Measurements from ENCODE around the gene AOAH.

Gene AOAH

DNA sequence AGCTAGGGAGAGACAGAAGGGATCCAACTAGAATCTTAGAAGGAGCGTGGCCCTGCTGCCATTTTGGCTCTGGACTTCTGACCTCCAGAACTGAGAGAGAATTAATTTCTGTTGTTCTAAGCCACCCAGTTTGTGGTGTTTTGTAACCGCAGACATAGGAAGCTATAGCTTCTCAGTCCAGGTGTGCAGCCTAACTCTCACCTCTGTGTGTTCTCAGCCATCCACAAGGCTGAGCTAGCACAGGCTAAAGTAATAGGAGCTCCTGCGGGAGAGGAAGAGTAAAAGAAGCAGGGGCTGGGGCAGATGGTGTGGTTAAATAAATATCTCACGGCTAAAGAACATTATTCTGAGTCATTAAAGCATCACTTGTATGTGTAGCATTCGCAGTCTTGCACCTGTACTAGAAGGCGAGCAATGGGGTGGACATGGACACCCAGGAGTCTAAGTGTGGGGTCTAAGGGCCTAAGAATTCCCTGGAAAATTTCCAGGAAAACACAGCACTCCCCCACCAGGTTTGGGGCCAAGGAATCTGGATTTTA lies 94.1 kb downstream of the AOAH start:
- DNase-seq (ENCODE audit: low read depth): no peak

DNA sequence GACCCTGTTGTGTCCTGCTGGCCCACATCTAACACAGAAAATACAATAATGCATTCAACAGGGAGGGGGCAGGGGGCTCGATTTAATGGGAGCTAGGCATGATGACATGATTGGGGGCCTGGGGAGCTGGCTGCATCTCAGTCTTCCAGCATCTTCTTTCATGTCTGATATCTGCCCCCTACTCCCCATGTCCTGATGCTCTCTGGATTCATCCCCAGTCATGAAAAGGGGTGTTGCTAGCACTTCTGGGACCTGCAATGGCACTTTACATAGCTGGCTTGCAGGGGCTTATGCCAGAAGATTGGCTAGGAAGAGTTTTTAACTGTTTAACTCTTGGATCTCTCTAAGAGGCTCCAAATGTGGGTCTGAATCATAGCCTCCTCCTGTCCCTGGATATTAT lies 94.9 kb downstream of the AOAH start:
- no peak for DNase-seq (ENCODE audit: low read depth)

DNA sequence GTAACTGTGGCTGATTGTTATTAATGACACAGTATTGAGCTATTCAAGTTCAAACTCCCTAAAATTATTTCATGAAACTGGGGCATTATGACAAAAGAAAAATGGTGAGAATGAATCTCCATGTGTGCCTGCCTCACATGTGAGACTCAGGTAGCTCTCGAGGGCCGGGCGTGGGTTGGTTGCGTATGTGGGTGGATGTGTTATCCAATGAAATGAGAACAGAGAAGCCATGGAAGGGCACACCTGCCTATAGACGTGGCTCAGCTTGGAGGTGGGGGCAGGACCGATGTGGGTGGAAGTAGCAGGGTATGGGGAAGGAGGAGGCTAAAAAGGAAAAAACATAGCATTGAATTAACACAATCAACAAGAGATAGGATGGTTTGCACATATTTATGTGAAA lies 96.5 kb downstream of the AOAH start:
- no peak for DNase-seq (ENCODE audit: low read depth)

DNA sequence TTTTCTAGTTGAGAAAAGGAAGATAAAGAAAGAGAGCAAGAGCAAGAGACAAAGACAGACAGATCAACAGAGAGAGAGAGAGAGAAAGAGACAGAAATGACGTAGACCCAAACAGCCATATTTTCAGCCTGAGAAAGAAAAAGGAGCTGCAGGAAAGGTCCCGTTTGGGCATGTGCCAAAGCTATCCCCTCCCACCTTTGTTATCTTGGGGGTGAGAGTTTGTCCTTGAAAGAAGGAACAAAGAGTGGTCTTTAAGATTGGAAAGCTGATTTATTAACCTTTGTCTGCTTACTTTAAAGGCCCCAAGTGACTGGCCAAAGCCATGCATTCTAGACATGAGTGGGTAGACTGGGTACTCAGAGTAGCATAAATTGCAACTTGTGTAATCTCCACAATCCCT lies 98.2 kb downstream of the AOAH start:
- no peak for DNase-seq (ENCODE audit: low read depth)

GRCh38 chr7:36625247-36625646 lies 99.0 kb downstream of the AOAH start:
- DNase-seq (ENCODE audit: low read depth): no peak

- no peak for DNase-seq (ENCODE audit: low read depth)
These were observed 101.0 kb downstream of the AOAH start for GRCh38 chr7:36623247-36623646.

DNA sequence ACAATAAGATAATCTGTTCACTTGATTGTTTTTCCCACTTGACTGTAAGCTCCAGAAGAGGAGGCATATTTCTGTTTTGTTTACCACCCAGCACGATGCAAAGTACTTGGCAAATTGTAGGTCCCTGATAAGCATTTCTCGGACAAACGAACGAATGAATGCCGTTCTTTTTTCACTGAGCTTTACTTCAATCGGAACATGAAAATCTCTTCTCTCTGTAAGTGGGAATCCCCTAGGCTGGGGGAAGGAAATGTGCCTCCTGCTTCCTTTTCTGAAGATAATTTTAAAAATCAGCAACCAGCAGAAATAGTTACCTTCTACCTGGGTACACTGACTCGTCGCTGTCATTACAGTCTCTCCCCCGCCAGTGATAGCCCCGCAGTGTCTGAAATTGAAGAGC lies 102.9 kb downstream of the AOAH start:
- no peak for DNase-seq (ENCODE audit: low read depth)

DNA sequence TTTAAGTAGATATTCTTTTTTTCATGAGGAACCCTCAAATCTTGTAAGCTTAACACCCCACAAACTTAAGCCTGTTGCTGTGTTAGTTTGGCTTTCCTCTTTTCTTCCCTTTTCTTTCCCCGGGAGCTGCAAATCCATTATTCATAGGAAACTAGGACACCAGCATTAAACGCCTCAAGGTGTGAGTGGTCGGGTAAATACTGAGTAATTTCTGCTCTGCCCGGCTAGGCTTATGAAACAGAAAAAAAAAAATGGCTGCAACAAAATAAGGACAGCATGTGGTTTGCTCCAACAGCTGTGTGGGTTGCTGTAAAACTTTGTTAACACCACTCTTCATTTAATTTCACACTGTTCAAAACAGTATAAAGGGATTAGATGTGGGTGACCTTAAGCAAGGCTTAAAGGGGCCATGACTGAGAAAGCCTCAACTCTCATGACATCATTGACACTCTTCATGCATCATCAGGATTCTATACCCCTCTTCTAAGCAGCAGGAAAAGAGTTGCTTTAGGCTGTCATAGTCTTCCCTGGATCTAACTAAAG lies 104.1 kb downstream of the AOAH start:
- DNase-seq (ENCODE audit: low read depth): no peak

DNA sequence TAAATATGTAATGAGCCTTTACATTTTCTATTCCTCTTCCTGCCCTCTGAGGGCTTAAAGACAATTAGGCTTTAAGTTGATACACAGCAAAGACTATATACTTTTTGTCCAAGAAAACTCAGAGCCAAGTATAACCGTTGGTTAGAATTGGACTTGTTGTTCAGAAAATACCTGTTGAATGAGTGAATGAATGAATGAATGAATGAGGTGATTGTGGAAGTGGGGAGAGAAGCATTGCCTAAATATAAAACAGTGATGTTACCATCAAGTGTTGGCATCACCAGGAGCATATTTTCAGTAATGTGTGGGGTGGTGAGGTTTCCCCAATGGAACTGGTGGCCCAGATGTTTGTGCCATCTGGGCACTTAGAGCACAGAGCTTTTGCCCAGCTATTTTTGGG lies 106.9 kb downstream of the AOAH start:
- DNase-seq (ENCODE audit: low read depth): no peak

- no peak for DNase-seq (ENCODE audit: low read depth)
These were observed 108.3 kb downstream of the AOAH start for GRCh38 chr7:36615852-36616540.

GRCh38 chr7:36614959-36615358 lies 109.3 kb downstream of the AOAH start:
- no peak for DNase-seq (ENCODE audit: low read depth)

GRCh38 chr7:36613031-36613614 lies 111.2 kb downstream of the AOAH start:
- DNase-seq (ENCODE audit: low read depth): no peak

- DNase-seq (ENCODE audit: low read depth): no peak
These were observed 112.6 kb downstream of the AOAH start for GRCh38 chr7:36611703-36612102.

- no peak for DNase-seq (ENCODE audit: low read depth)
These were observed 116.6 kb downstream of the AOAH start for GRCh38 chr7:36607721-36608095.

- no peak for DNase-seq (ENCODE audit: low read depth)
These were observed 117.1 kb downstream of the AOAH start for GRCh38 chr7:36606976-36607720.

GRCh38 chr7:36606153-36606975 lies 117.9 kb downstream of the AOAH start:
- no peak for DNase-seq (ENCODE audit: low read depth)

DNA sequence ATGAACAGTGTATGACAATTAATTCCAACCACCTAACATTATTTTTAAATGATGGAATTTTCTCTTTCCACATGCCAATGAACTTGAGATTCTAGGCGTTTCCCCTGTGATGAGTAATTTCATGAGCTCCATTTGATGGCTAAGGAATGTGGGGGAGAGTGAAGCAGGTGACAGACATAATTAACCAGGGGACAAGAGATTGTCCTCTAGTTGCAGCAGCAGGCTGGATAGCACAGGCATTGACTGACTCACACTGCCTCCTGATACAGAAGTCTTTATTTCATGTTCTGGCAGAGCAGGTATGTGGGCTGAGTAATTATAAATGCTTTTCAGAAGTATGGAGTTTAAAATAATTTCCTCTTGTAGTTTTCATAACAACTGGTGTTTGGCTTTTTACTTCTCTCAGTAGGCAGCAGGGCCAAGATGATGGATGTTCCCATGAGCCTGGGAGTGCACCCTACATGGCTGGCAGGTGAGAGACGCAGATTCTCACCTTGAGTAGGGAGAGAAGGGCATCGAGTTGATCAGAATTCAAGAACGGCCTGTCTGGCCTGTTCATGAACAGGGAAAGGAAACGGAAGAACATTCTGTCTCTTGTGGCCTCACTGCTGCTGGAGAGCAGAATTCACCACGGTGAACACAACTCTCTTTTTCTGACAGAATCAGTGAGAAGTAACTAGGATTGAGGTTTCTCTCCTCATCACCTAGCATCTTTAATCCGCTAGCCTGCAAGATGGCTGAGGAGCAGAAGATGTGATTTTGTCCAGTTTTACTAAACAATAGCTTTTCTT lies 118.8 kb downstream of the AOAH start:
- no peak for DNase-seq (ENCODE audit: low read depth)

DNA sequence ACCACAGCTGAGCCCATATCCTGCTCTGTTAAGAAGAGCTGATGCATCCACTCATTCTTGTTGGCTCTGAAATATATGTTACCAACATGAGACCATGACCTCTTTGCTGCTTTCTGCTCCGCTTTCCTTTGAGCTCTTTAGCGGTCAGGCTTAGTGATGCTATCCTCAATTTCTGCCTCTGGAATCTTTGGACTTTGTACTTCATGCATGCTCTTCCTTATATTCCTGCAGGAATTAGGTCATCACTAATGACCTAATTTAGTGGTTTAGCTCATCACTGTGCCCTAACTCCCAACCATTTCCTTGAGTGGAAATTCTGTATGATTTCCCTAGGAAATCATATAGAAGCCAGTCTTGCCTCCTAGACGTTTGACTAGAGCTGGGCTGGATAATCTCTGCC lies 119.5 kb downstream of the AOAH start:
- DNase-seq (ENCODE audit: low read depth): no peak

- no peak for DNase-seq (ENCODE audit: low read depth)
These were observed 121.1 kb downstream of the AOAH start for GRCh38 chr7:36602934-36603887.

DNA sequence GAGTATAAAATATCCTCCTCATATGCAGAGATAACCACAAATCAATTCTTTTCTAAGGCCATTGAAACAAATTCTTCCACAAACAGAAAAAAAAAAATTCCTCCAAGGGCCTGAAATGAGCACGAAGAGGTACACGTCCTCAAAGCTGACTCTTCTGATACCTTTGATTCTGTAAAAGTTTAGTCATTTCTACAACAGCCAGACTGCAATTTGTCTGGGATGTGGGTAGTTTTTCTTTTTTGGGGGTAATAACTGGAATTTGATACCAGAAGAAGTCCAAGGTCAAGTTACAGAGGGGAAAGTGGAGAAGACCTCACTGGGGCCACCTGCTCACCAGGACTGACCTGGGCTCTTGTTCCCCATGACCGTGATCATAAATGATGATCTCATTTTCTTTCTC lies 121.8 kb downstream of the AOAH start:
- DNase-seq (ENCODE audit: low read depth): no peak
